ENCODE data around the gene RNF169. TPM values are rescaled to one million over a fixed set of nuclear protein-coding genes. Genes with fewer than 3 reads are reported as not detected.

The RNF169 gene
- total RNA-seq, 1 donor from 2014 or later, result 7.1 TPM

GRCh38 chr11:74877132-74877531 lies 128.5 kb downstream of the RNF169 start:
- TF ChIP-seq, protein P1, sequence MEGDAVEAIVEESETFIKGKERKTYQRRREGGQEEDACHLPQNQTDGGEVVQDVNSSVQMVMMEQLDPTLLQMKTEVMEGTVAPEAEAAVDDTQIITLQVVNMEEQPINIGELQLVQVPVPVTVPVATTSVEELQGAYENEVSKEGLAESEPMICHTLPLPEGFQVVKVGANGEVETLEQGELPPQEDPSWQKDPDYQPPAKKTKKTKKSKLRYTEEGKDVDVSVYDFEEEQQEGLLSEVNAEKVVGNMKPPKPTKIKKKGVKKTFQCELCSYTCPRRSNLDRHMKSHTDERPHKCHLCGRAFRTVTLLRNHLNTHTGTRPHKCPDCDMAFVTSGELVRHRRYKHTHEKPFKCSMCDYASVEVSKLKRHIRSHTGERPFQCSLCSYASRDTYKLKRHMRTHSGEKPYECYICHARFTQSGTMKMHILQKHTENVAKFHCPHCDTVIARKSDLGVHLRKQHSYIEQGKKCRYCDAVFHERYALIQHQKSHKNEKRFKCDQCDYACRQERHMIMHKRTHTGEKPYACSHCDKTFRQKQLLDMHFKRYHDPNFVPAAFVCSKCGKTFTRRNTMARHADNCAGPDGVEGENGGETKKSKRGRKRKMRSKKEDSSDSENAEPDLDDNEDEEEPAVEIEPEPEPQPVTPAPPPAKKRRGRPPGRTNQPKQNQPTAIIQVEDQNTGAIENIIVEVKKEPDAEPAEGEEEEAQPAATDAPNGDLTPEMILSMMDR (IDR thresholded peaks at IDR 0.05; ENCODE audit: partially characterized antibody, unreplicated experiment), result peak; percentile 81
- no peak overlapping the region for H3K27ac Mint-ChIP-seq (ENCODE audit: unreplicated experiment)
- H3K36me3 Mint-ChIP-seq (ENCODE audit: unreplicated experiment), result peaks cover 16% of the 10 kb centered on the region
- no peaks in the 10 kb centered on the region for H3K27me3 Mint-ChIP-seq (ENCODE audit: unreplicated experiment)
- H3K4me1 Mint-ChIP-seq (ENCODE audit: low read depth, unreplicated experiment), result no peaks in the 10 kb centered on the region
- H3K4me3 Mint-ChIP-seq (ENCODE audit: unreplicated experiment), result no peak overlapping the region
- peaks cover 2% of the 10 kb centered on the region for H3K9me3 Mint-ChIP-seq (ENCODE audit: unreplicated experiment)
- DNase-seq, result no peak

Small RNA genes within 50 kb of the gene (microRNA-seq; reads per million reads assigned to microRNA genes)
- not detected for gene MIR4696 (ENCODE audit: unreplicated experiment)

Other genes starting within 250 kb of the RNF169 start
- gene POLD3, start 156.3 kb upstream of the RNF169 start, total RNA-seq (ENCODE audit: unreplicated experiment), result 9.0 TPM
- gene CHRDL2, start 17.4 kb upstream of the RNF169 start, total RNA-seq (ENCODE audit: unreplicated experiment), result not detected
- 8.6 TPM for gene XRRA1, start 200.2 kb downstream of the RNF169 start, total RNA-seq (ENCODE audit: unreplicated experiment)
- 112 TPM for gene SPCS2, start 200.4 kb downstream of the RNF169 start, total RNA-seq (ENCODE audit: unreplicated experiment)
- gene NEU3, start 240.1 kb downstream of the RNF169 start, total RNA-seq (ENCODE audit: unreplicated experiment), result 6.6 TPM